HG02623 (cell line): ENCODE results near the gene CD151.
A peak's percentile ranks its signal among the peaks of the same experiment; 100 is the strongest.

ENCODE experiments used
- ATAC-seq: cut with Tn5 transposase; IDR thresholded peaks from one replicate; pipeline ENCODE4 v1.9.1; 2021; ENCODE audit warnings: moderate library complexity; ENCODE audit not compliant: unreplicated experiment

CD151 gene

GRCh38 chr11:813072-813455 lies 19.7 kb upstream of the CD151 start:
- no peak for ATAC-seq

- no peak for ATAC-seq
These were observed 19.2 kb upstream of the CD151 start for GRCh38 chr11:813456-814096.

- no peak for ATAC-seq
These were observed 16.9 kb upstream of the CD151 start for GRCh38 chr11:815675-816432.

GRCh38 chr11:816433-816779 lies 16.3 kb upstream of the CD151 start:
- no peak for ATAC-seq

- no peak for ATAC-seq
These were observed 14.2 kb upstream of the CD151 start, which contains the start of gene PNPLA2 for GRCh38 chr11:818396-819128. Gene PNPLA2, plus strand, starts transcription at chr11:818914. Its CDS starts 805 bp downstream, at chr11:819719.

GRCh38 chr11:819129-819931 lies 13.4 kb upstream of the CD151 start:
- peak; percentile 63 for ATAC-seq

GRCh38 chr11:819943-820649 lies 12.7 kb upstream of the CD151 start:
- ATAC-seq = peak; percentile 50

- ATAC-seq = no peak
These were observed 11.9 kb upstream of the CD151 start for GRCh38 chr11:820655-821511.

- ATAC-seq = no peak
These were observed 11.0 kb upstream of the CD151 start for GRCh38 chr11:821512-822371.

- ATAC-seq = no peak
These were observed 9.1 kb upstream of the CD151 start for GRCh38 chr11:823441-824291.

GRCh38 chr11:824292-824880 lies 8.4 kb upstream of the CD151 start:
- no peak for ATAC-seq

GRCh38 chr11:824942-825341 lies 7.8 kb upstream of the CD151 start:
- no peak for ATAC-seq

GRCh38 chr11:825366-826226 lies 7.2 kb upstream of the CD151 start:
- ATAC-seq = no peak

GRCh38 chr11:826227-826621 lies 6.5 kb upstream of the CD151 start:
- no peak for ATAC-seq

- no peak for ATAC-seq
These were observed 6.0 kb upstream of the CD151 start for GRCh38 chr11:826836-827145.

GRCh38 chr11:827146-827896 lies 5.4 kb upstream of the CD151 start:
- ATAC-seq = no peak
